Endothelial cell of umbilical vein (primary cell): ENCODE measurements around the gene FTO. TPM values are rescaled to one million over a fixed set of nuclear protein-coding genes. Genes with fewer than 3 reads are reported as not detected.

ENCODE experiments used
- BruUV-seq: library from RNA; stranded (reverse); fragments of 400-500 nt; replicated peaks from 2 replicates; lab custom pipeline; 2021; lab: Mats Ljungman, UMichigan
- CTCF ChIA-PET: fragments of 300-600, 350-600 bp; sonication (Branson Sonifier 250); formaldehyde crosslinking; loops from one replicate; lab custom pipeline; 2021; ENCODE audit warnings: antibody characterized with exemption, inconsistent platforms; lab: Charles Lee
- POLR2A ChIA-PET: fragments of 300-600, 350-600 bp; sonication (Branson Sonifier 250); formaldehyde crosslinking; loops from one replicate; lab custom pipeline; 2021; ENCODE audit warnings: antibody characterized with exemption, inconsistent platforms; lab: Charles Lee
- DNase-seq: peaks from one replicate; pipeline ENCODE4 v3.0.0-alpha.2; 2011; ENCODE audit warnings: low read depth, low spot score
- FAIRE-seq: peaks from 2 replicates; lab custom pipeline; 2011; peaks lifted over from hg19 to GRCh38; lab: Jason Lieb, UNC
- H2AFZ ChIP-seq: 2 replicates; pipeline ENCODE4 v1.6.0; 2012; ENCODE audit warnings: low read depth, low read length, control low read depth, inconsistent platforms
- H3K27ac ChIP-seq: 2 replicates; pipeline ENCODE4 v1.5.1; 2011; ENCODE audit warnings: low read depth, mild to moderate bottlenecking, control low read depth, low read length, moderate library complexity; ENCODE audit not compliant: insufficient read depth
- H3K27me3 ChIP-seq, 2 experiments: 2 replicates each; pipeline versions ENCODE4 v1.6.0 to v1.6.1; 2011; ENCODE audit warnings: low read length in 2 of 2, mixed read lengths in 1 of 2; ENCODE audit not compliant: control insufficient read depth in 2 of 2, insufficient read depth in 2 of 2
- H3K36me3 ChIP-seq, 2 experiments: 2 replicates in 1 of 2; 3 replicates in 1 of 2; pipeline ENCODE4 v1.5.1; 2011; ENCODE audit warnings: low read length in 2 of 2, mild to moderate bottlenecking in 1 of 2, moderate library complexity in 1 of 2; ENCODE audit not compliant: control insufficient read depth in 2 of 2, insufficient read depth in 2 of 2; ENCODE audit errors: extremely low read depth in 1 of 2
- H3K4me1 ChIP-seq: 3 replicates; pipeline ENCODE4 v1.5.1; 2011; ENCODE audit warnings: mild to moderate bottlenecking, low read length; ENCODE audit not compliant: control insufficient read depth, insufficient read depth; ENCODE audit errors: extremely low read depth
- H3K4me2 ChIP-seq: 2 replicates; pipeline ENCODE4 v1.6.1; 2011; ENCODE audit warnings: low read length, control low read depth, mixed read lengths; ENCODE audit not compliant: insufficient read depth
- H3K4me3 ChIP-seq, 3 experiments: fragments of 200-600 bp in 1 of 3; sonication (generic), shearing (Covaris generic) in 1 of 3; replicated peaks in 1 of 3; 2 replicates each; pipeline ENCODE4 v1.5.1; 2011 to 2016; ENCODE audit warnings: control low read depth in 3 of 3, low read length in 3 of 3, mild to moderate bottlenecking in 2 of 3, inconsistent platforms in 1 of 3, low read depth in 1 of 3, moderate library complexity in 1 of 3; ENCODE audit not compliant: insufficient read depth in 1 of 3
- H3K79me2 ChIP-seq: 2 replicates; pipeline ENCODE4 v1.6.0; 2012; ENCODE audit warnings: low read length, inconsistent platforms; ENCODE audit not compliant: control insufficient read depth, insufficient read depth
- H3K9ac ChIP-seq: replicated peaks from 2 replicates; pipeline ENCODE3; 2011; ENCODE audit warnings: low read length, control low read depth; ENCODE audit not compliant: insufficient read depth; ENCODE audit errors: extremely low read depth
- H3K9me1 ChIP-seq: replicated peaks from 3 replicates; pipeline ENCODE4 v1.6.0; 2011; ENCODE audit warnings: mild to moderate bottlenecking, low read length; ENCODE audit not compliant: control insufficient read depth, insufficient read depth; ENCODE audit errors: extremely low read depth
- H3K9me3 ChIP-seq: replicated peaks from 2 replicates; pipeline ENCODE4 v1.5.1; 2012; ENCODE audit warnings: low read length, inconsistent platforms; ENCODE audit not compliant: control insufficient read depth, insufficient read depth
- H4K20me1 ChIP-seq: replicated peaks from 2 replicates; pipeline ENCODE3; 2011; ENCODE audit warnings: mild to moderate bottlenecking, low read length; ENCODE audit not compliant: control insufficient read depth, insufficient read depth; ENCODE audit errors: extremely low read depth
- CTCF ChIP-seq, 2 donors: IDR thresholded peaks; 1 replicate in 1 of 2; 2 replicates in 1 of 2; pipeline ENCODE4 v1.5.1; 2011; ENCODE audit warnings: low read length in 2 of 2, mild to moderate bottlenecking in 2 of 2, moderate library complexity in 2 of 2, control low read depth in 1 of 2, inconsistent platforms in 1 of 2, low read depth in 1 of 2; ENCODE audit not compliant: insufficient read depth in 1 of 2; ENCODE audit errors: extremely low read depth in 1 of 2
- EZH2 ChIP-seq: IDR thresholded peaks from 2 replicates; pipeline ENCODE4 v1.6.1; 2012; ENCODE audit warnings: borderline replicate concordance, low read depth, mild to moderate bottlenecking, moderate library complexity, low read length, inconsistent platforms; ENCODE audit not compliant: severe bottlenecking
- FOS ChIP-seq: IDR thresholded peaks from 2 replicates; pipeline ENCODE4 v1.6.1; 2011; ENCODE audit warnings: mild to moderate bottlenecking, low read length, moderate library complexity, borderline replicate concordance; ENCODE audit not compliant: insufficient read depth
- GATA2 ChIP-seq: IDR thresholded peaks from 2 replicates; pipeline ENCODE4 v1.7.0; 2011; ENCODE audit warnings: low read depth, mild to moderate bottlenecking, moderate library complexity, mixed read lengths, low read length; ENCODE audit not compliant: insufficient read length, insufficient read depth
- JUN ChIP-seq: IDR thresholded peaks from 2 replicates; pipeline ENCODE4 v1.6.1; 2011; ENCODE audit warnings: borderline replicate concordance, low read depth; ENCODE audit not compliant: insufficient read length, insufficient read depth
- MAX ChIP-seq: IDR thresholded peaks from 2 replicates; pipeline ENCODE4 v1.6.1; 2011; ENCODE audit not compliant: insufficient read depth, insufficient read length
- MYC ChIP-seq: IDR thresholded peaks from one replicate; pipeline ENCODE4 v1.6.1; 2011; ENCODE audit warnings: mild to moderate bottlenecking, low read depth, low read length
- POLR2A ChIP-seq: IDR thresholded peaks from 2 replicates; pipeline ENCODE4 v1.6.1; 2012; ENCODE audit warnings: low read depth, mild to moderate bottlenecking, control low read depth, low read length
- POLR2AphosphoS5 ChIP-seq: IDR thresholded peaks from 2 replicates; pipeline ENCODE4 v1.6.1; 2012; ENCODE audit warnings: low read depth, mild to moderate bottlenecking, control low read depth, low read length, moderate library complexity; ENCODE audit not compliant: insufficient read depth
- dilution Hi-C: fragments of 300-500 bp; cut with MboI; formaldehyde crosslinking; loops from one replicate; pipeline ENCODE4 v1.15.0; 2019; ENCODE audit warnings: low sequenced_read_pairs; ENCODE audit not compliant: extremely low pct_ligation_motif_present
- intact Hi-C: fragments of 100-400 bp; cut with micrococcal nuclease; formaldehyde crosslinking; loops from one replicate; pipeline ENCODE4 v1.10.0; 2022
- polyA plus RNA-seq, 4 experiments: library from polyadenylated mRNA; depleted of rRNA in 3 of 4; stranded (reverse) in 3 of 4; unstranded in 1 of 4; fragments of >200 nt; gene quantifications; 2 replicates each; pipeline versions ENCODE4 v1.2.1 to v1.2.3, GENCODE V29; 2011 to 2012; ENCODE audit warnings: missing spikeins in 1 of 4
- total RNA-seq: library from RNA; stranded (reverse); gene quantifications from 2 replicates; pipeline ENCODE4 v1.2.3, GENCODE V29; 2021

Gene FTO
- total and polyA plus RNA-seq, 2 donors (not counting 3 experiments of a cell fraction or from before 2014, with no cell fraction given) = 48.6 to 87.1 TPM

GRCh38 chr16:54027062-54027461 lies 323.1 kb downstream of the FTO start:
- TF ChIP-seq CTCF (IDR thresholded peaks at IDR 0.05; ENCODE audit: extremely low read depth in 1 of 2, insufficient read depth in 1 of 2, low read depth in 1 of 2, low read length in 2 of 2) (no peak), POLR2A (no peak), GATA2 (peak; percentile 76), MAX (no peak), EZH2 (no peak), FOS (peak; percentile 87), JUN (peak; percentile 18), POLR2AphosphoS5 (peak; percentile 22), MYC (no peak)
- Histone ChIP-seq H3K4me3 (no peak overlapping the region), H3K9me3 (no peaks in the 10 kb centered on the region), H3K4me1 (peaks cover 21% of the 10 kb centered on the region), H3K79me2 (no peaks in the 10 kb centered on the region), H3K27me3 (no peaks in the 10 kb centered on the region), H3K36me3 (no peaks in the 10 kb centered on the region), H3K4me2 (peak overlapping the region; percentile 48), H3K9ac (no peak overlapping the region), H3K27ac (peak overlapping the region; percentile 51), H3K9me1 (no peaks in the 10 kb centered on the region), H4K20me1 (no peaks in the 10 kb centered on the region), H2AFZ (no peak overlapping the region)
- FAIRE-seq = no peak
- no TSS peak for BruUV-seq
- dilution Hi-C loops = no loop called here
- intact Hi-C loops = no loop called here
- DNase-seq = peak; percentile 31
- ChIA-PET POLR2A (no interaction called here), CTCF (interaction anchor here (1.0 to 1.2 kb wide), 3 partner anchors 9 to 132 kb away, joined by 3 to 6 read pairs (median 3); no protein-coding TSS in a partner anchor)
